ENCODE data around the gene GIMAP1.
"Not testable (repeated sequence)": the region's sequence is repeated elsewhere in the genome, so short reads cannot be mapped to it uniquely, and the experiment has no call there.

Gene GIMAP1

GRCh38 chr7:150716368-150716767, at the start of gene GIMAP1:
Gene GIMAP1, plus strand, starts transcription at chr7:150716613. Its CDS starts 2,435 bp downstream, at chr7:150719048.
- peak; percentile 62 to 70 for DNase-seq

DNA sequence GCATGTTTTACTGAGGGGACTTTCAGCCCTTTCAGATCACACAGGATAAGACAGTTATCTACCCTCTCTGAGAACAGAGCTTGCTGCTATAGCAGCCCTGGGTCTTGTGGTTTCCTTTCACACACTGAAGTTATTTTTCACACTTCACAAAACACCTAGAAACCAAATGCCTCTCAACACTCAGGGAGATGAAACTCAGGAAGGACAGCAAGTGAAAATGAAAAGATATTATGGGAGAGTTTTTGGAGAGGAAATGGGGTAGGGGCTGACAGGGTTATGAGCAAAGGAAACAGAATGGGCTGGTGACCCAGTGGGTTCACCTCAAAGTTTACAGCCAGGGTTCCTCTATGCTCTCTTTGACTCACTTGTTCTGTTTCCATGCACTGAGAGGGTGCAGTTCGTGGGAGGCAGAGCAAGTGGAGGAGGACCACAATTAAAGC, 47.9 kb upstream of the GIMAP1 start:
- DNase-seq = no peak

DNA sequence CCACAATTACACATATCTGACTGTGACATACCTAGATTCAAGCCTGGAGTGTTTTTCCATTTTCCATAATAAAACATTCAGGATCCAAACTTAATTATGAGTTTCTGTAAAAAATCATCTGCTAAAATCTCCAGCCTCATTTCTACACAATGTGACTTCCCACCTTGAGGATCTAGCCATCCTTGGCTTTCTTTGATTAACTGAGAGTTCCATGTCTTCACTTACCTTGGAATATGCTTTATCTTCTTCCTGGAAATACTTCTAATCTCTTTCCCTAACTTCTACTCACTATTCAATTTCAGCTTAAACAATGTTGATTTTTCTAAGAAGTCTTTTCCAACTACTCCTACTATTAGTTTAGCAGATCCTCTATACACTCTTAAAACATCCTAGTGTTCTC, 47.4 kb upstream of the GIMAP1 start:
- DNase-seq = no peak

- not testable (repeated sequence) for DNase-seq
Measured at GRCh38 chr7:150671798-150672585, 44.4 kb upstream of the GIMAP1 start.

DNA sequence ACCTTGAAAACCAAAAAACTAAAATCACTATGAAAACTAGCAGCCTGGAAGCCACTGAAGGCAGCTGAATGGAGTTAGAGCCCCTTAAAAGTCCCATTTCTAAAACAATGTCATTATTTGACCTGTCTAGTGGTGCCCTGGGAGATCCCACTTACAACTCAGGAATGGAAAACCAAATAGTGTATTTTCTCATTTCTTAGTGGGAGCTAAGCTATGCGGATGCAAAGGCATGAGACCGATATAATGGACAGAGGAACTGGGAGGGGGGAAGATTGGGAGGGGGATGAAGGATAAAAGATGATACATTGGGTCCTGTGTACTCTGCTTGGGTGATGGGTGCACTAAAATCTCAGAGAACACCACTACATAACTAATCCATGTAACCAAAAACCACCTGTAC, 40.7 kb upstream of the GIMAP1 start:
- no peak for DNase-seq

DNA sequence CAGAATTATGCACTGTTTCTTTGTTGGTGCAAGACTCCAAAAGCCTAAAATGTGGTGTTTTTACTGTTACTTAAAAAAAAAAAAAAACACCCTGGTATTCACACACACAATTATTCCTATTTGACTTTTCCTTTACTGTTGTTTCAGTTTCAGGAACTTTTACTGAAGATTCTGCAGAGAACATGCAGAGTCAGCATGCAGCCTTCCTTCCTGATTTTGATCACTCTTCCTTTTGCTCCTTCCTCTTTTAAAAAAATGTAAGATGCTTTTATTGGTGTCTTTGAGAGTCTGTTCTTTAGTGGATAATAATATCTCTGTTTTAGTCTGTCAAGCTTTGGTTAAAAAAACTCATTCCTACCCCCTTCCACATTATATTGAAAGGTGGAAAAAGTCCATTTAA, 40.1 kb upstream of the GIMAP1 start:
- DNase-seq = peak; percentile 40 to 51

- DNase-seq = not testable (repeated sequence)
Measured at GRCh38 chr7:150676854-150677253, 39.6 kb upstream of the GIMAP1 start.

DNA sequence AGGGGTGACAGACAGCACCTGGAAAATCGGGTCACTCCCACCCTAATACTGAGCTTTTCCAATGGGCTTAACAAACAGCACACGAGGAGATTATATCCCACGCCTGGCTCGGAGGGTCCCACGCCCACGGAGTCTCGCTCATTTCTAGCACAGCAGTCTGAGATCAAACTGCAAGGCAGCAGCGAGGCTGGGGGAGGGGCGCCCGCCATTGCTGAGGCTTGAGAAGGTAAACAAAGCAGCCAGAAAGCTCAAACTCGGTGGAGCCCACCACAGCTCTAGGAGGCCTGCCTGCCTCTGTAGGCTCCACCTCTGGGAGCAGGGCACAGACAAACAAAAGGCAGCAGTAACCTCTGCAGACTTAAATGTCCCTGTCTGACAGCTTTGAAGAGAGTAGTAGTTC, 37.8 kb upstream of the GIMAP1 start:
- not testable (repeated sequence) for DNase-seq

DNA sequence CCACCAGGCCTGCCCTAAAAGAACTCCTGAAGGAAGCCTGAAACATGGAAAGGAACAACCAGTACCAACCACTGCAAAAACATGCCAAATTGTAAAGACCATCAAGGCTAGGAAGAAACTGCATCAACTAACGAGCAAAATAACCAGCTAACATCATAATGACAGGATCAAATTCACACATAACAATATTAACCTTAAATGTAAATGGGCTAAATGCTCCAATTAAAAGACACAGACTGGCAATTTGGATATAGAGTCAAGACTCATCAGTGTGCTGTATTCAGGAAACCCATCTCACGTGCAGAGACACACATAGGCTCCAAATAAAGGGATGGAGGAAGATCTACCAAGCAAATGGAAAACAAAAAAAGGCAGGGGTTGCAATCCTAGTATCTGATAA, 36.0 kb upstream of the GIMAP1 start:
- not testable (repeated sequence) for DNase-seq

GRCh38 chr7:150685219-150686029, 31.0 kb upstream of the GIMAP1 start, which contains the start of gene GIMAP2:
Gene GIMAP2, plus strand, starts transcription at chr7:150685706. Its CDS starts 1,354 bp downstream, at chr7:150687060.
- DNase-seq = peak; percentile 67 to 73

- DNase-seq = peak; percentile 27 to 37
Measured at GRCh38 chr7:150686030-150686631, 30.3 kb upstream of the GIMAP1 start.

- DNase-seq = no peak
Measured at GRCh38 chr7:150688630-150689029, 27.8 kb upstream of the GIMAP1 start.

GRCh38 chr7:150695654-150696053, 20.8 kb upstream of the GIMAP1 start:
- DNase-seq = no peak

GRCh38 chr7:150703209-150703608, 13.2 kb upstream of the GIMAP1 start:
- DNase-seq = no peak

DNA sequence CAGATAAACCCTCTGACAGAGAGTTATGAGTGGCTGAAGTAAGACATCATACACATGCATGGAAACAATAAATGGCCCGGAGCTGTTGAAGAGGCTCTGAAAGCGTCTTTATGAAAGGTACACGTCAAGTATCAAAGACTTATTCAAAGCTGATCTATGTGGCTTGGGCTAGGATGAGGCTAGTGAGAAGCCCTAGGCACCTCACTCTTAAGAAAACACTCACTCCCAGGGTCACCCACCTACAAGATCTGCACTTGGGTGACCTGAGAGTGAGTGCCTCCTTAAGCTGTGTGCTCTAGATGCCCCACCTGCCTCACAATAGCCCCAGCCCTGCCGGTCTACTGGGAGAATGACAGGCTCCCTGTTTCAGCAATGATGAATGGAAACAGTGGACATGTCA, 1.1 kb upstream of the GIMAP1 start:
- DNase-seq = no peak

GRCh38 chr7:150715738-150716137, 675 bp upstream of the GIMAP1 start:
- DNase-seq = no peak

- DNase-seq = no peak
Measured at GRCh38 chr7:150716939-150717338, 526 bp downstream of the GIMAP1 start.

- DNase-seq = peak; percentile 74 to 79
Measured at GRCh38 chr7:150717814-150718420, 1.5 kb downstream of the GIMAP1 start.

- DNase-seq = peak; percentile 27 to 42
Measured at GRCh38 chr7:150719436-150719835, 3.0 kb downstream of the GIMAP1 start.

DNA sequence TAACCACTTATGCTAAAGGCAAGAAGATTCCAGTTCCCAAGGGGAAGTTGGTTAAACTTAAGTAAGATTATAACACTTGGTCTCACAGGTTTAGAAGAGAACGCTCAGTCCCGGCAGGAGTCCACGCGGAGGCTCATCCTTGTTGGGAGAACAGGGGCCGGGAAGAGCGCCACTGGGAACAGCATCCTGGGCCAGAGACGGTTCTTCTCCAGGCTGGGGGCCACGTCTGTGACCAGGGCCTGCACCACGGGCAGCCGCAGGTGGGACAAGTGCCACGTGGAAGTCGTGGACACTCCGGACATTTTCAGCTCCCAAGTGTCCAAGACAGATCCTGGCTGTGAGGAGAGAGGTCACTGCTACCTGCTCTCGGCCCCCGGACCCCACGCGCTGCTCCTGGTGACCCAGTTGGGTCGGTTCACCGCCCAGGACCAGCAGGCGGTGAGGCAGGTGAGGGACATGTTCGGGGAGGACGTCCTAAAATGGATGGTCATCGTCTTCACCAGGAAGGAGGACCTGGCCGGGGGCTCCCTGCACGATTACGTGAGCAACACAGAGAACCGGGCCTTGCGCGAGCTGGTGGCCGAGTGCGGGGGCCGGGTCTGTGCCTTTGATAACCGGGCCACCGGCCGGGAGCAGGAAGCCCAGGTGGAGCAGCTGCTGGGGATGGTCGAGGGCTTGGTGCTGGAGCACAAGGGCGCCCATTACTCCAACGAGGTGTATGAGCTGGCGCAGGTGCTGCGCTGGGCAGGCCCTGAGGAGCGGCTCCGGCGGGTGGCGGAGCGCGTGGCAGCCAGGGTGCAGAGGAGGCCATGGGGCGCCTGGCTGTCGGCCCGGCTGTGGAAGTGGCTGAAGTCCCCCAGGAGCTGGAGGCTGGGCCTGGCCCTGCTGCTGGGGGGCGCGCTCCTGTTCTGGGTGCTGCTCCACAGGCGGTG, 3.8 kb downstream of the GIMAP1 start:
- no peak for DNase-seq

DNA sequence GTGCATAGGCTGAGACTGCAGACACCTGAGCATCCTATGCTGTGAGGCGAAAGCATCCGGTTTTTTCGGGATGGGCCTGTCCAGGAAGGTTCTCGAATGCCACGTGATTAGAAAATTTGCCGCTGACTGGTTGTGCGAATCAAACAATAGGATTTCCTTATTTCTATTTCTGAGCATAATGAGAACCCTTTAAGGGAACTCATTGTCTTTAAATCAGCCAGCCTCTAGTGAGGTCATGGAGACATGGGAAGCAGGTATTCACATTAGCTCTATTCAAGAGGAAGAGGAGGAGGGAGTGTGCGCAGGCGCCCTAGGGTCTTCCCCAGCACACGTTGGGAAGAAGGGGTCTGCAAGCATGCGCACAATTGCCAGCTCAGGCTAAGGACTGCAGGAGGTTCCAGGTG, 5.6 kb downstream of the GIMAP1 start:
- no peak for DNase-seq

- no peak for DNase-seq
Measured at GRCh38 chr7:150722431-150722931, 6.1 kb downstream of the GIMAP1 start.

All from inflammatory macrophage treated with lipopolysaccharide for 1 hour (primary cell).